SK-N-SH (cell line): ENCODE data around the gene PNKD. TPM values are rescaled to one million over a fixed set of nuclear protein-coding genes. Genes with fewer than 3 reads are reported as not detected.

ENCODE experiments used
- CTCF ChIA-PET: fragments of 300-600, 350-600 bp; formaldehyde crosslinking; extraction: SDS; loops from one replicate; lab custom pipeline; 2021; lab: Yijun Ruan, JAX
- POLR2A ChIA-PET: fragments of 350-600 bp; sonication (Branson Sonifier 250); formaldehyde crosslinking; extraction: SDS; loops from one replicate; lab custom pipeline; 2020; ENCODE audit warnings: antibody characterized with exemption, inconsistent platforms; lab: Yijun Ruan, JAX
- DNase-seq: peaks from one replicate; pipeline ENCODE4 v3.0.0; 2012
- H2AFZ ChIP-seq: fragments of 200-600 bp; sonication (generic); 2 replicates; pipeline ENCODE4 v1.8.1; 2016; ENCODE audit warnings: antibody characterized with exemption, mild to moderate bottlenecking, low read depth
- H3F3A ChIP-seq: fragments of 200-600 bp; sonication (generic); replicated peaks from 2 replicates; pipeline ENCODE3; 2016; ENCODE audit warnings: antibody characterized with exemption, mild to moderate bottlenecking; ENCODE audit not compliant: insufficient read depth
- H3K27ac ChIP-seq, 2 experiments: fragments of 200-500 bp in 1 of 2; fragments of 200-600 bp in 1 of 2; sonication (Bioruptor generic) in 1 of 2; sonication (generic), shearing (Covaris generic) in 1 of 2; 2 replicates each; pipeline versions ENCODE4 v1.5.1 to v1.6.1; 2014 to 2016; ENCODE audit warnings: low read depth in 2 of 2, inconsistent platforms in 1 of 2, low read length in 1 of 2, mild to moderate bottlenecking in 1 of 2, mixed read lengths in 1 of 2
- H3K27me3 ChIP-seq: fragments of 200-600 bp; sonication (generic), shearing (Covaris generic); 2 replicates; pipeline ENCODE4 v1.6.1; 2016; ENCODE audit warnings: mixed run types; ENCODE audit not compliant: insufficient read depth
- H3K36me3 ChIP-seq, 2 experiments: fragments of 200-500 bp in 1 of 2; fragments of 200-600 bp in 1 of 2; sonication (Bioruptor generic) in 1 of 2; sonication (generic) in 1 of 2; replicated peaks in 1 of 2; 2 replicates each; pipeline versions ENCODE3 to v1.5.1; 2014 to 2016; ENCODE audit warnings: low read length in 1 of 2, mild to moderate bottlenecking in 1 of 2; ENCODE audit not compliant: insufficient read depth in 2 of 2, control insufficient read depth in 1 of 2
- H3K4me1 ChIP-seq, 2 experiments: fragments of 200-500 bp in 1 of 2; fragments of 200-600 bp in 1 of 2; sonication (Bioruptor generic) in 1 of 2; sonication (generic), shearing (Covaris generic) in 1 of 2; 2 replicates each; pipeline versions ENCODE4 v1.5.1 to v1.6.1; 2014 to 2016; ENCODE audit warnings: low read depth in 1 of 2, low read length in 1 of 2, mixed run types in 1 of 2; ENCODE audit not compliant: insufficient read depth in 2 of 2, control insufficient read depth in 1 of 2
- H3K4me2 ChIP-seq: fragments of 200-600 bp; sonication (generic), shearing (Covaris generic); 2 replicates; pipeline ENCODE4 v1.6.1; 2017; ENCODE audit warnings: mixed run types
- H3K4me3 ChIP-seq, 2 experiments: fragments of 200-500 bp in 1 of 2; fragments of 200-600 bp in 1 of 2; sonication (Bioruptor generic) in 1 of 2; sonication (generic), shearing (Covaris generic) in 1 of 2; 2 replicates each; pipeline versions ENCODE4 v1.5.1 to v1.8.1; 2014 to 2016; ENCODE audit warnings: low read depth in 2 of 2, inconsistent platforms in 1 of 2, low read length in 1 of 2, mild to moderate bottlenecking in 1 of 2, mixed read lengths in 1 of 2, moderate library complexity in 1 of 2
- H3K79me2 ChIP-seq: fragments of 200-600 bp; sonication (generic); 2 replicates; pipeline ENCODE4 v1.8.1; 2017; ENCODE audit warnings: mild to moderate bottlenecking; ENCODE audit not compliant: insufficient read depth
- H3K9ac ChIP-seq: fragments of 200-600 bp; sonication (generic); 2 replicates; pipeline ENCODE4 v1.6.1; 2017; ENCODE audit warnings: mixed run types
- H3K9me2 ChIP-seq: fragments of 200-600 bp; sonication (generic); 2 replicates; pipeline ENCODE4 v1.6.1; 2017; ENCODE audit warnings: mixed run types
- H3K9me3 ChIP-seq: fragments of 200-600 bp; sonication (generic); 2 replicates; pipeline ENCODE4 v1.6.1; 2017; ENCODE audit warnings: mixed run types, mild to moderate bottlenecking, moderate library complexity
- H4K20me1 ChIP-seq: fragments of 200-600 bp; sonication (generic); 2 replicates; pipeline ENCODE4 v1.6.1; 2017; ENCODE audit warnings: mild to moderate bottlenecking, mixed run types; ENCODE audit not compliant: insufficient read depth
- GABPA ChIP-seq: IDR thresholded peaks from 2 replicates; pipeline ENCODE4 v1.4.0; 2012; ENCODE audit warnings: low read depth, mild to moderate bottlenecking
- JUND ChIP-seq: IDR thresholded peaks from 2 replicates; pipeline ENCODE4 v1.4.0; 2012
- MAX ChIP-seq: IDR thresholded peaks from 2 replicates; pipeline ENCODE4 v1.4.0; 2012; ENCODE audit warnings: low read depth
- MEF2A ChIP-seq: IDR thresholded peaks from 2 replicates; pipeline ENCODE4 v1.4.0; 2012; ENCODE audit warnings: low read depth, borderline replicate concordance
- PBX3 ChIP-seq: IDR thresholded peaks from 2 replicates; pipeline ENCODE4; 2012
- RCOR1 ChIP-seq: fragments of 150-350 bp; IDR thresholded peaks from 2 replicates; pipeline ENCODE4 v1.6.1; 2017; ENCODE audit warnings: antibody characterized with exemption, low read length
- REST ChIP-seq: IDR thresholded peaks from 2 replicates; pipeline ENCODE4 v1.6.1; 2012; ENCODE audit warnings: mild to moderate bottlenecking, low read depth, low read length, moderate library complexity
- RFX5 ChIP-seq: IDR thresholded peaks from 2 replicates; pipeline ENCODE4 v1.6.1; 2012; ENCODE audit warnings: mild to moderate bottlenecking, improper control_type of control experiment, low read length
- RXRA ChIP-seq: IDR thresholded peaks from 2 replicates; pipeline ENCODE4 v1.4.0; 2012; ENCODE audit warnings: low read depth, mild to moderate bottlenecking, borderline replicate concordance
- SIN3A ChIP-seq: IDR thresholded peaks from 2 replicates; pipeline ENCODE4 v1.6.1; 2012; ENCODE audit warnings: low read depth, mild to moderate bottlenecking, low read length, moderate library complexity, borderline replicate concordance
- TEAD4 ChIP-seq: IDR thresholded peaks from 2 replicates; pipeline ENCODE4 v1.4.0; 2012; ENCODE audit warnings: mild to moderate bottlenecking, borderline replicate concordance; ENCODE audit not compliant: insufficient read depth
- USF1 ChIP-seq: IDR thresholded peaks from 2 replicates; pipeline ENCODE4 v1.4.0; 2012; ENCODE audit warnings: low read depth, borderline replicate concordance
- WGBS: methylation state at CpG from one replicate; pipeline ENCODE4 v1.1.6; 2017; ENCODE audit warnings: low lambda C conversion rate; 5-methylcytosine and 5-hydroxymethylcytosine counted together
- polyA plus RNA-seq, 3 experiments: library from polyadenylated mRNA; depleted of rRNA; stranded (reverse); fragments of >200 nt; gene quantifications; 2 replicates each; pipeline ENCODE4 v1.2.3, GENCODE V29; 2012

PNKD gene
- polyA plus RNA-seq, 1 of the 3 experiments (the other 2 are of a cell fraction) = 101 TPM

GRCh38 chr2:218224186-218224585 is 46.1 kb upstream of the PNKD start:
- 83% methylated on average over 1 of the region's 1 CpG for WGBS
- Histone ChIP-seq H3K4me2 (no peak overlapping the region), H3K4me1 (peaks cover 15 to 41% of the 10 kb centered on the region in 2 experiments), H2AFZ (no peak overlapping the region), H3K27ac (peak overlapping the region in 1 of 2 experiments; percentile 1; a peak in 2 of 4 replicates), H3K9ac (no peak overlapping the region), H3K9me3 (no peaks in the 10 kb centered on the region), H3K4me3 (no peak overlapping the region), H3F3A (peaks cover 35% of the 10 kb centered on the region), H3K27me3 (no peaks in the 10 kb centered on the region), H4K20me1 (peaks cover 69% of the 10 kb centered on the region), H3K9me2 (no peaks in the 10 kb centered on the region), H3K36me3 (peaks cover 70 to 73% of the 10 kb centered on the region in 2 experiments), H3K79me2 (peaks cover 93% of the 10 kb centered on the region)
- ChIA-PET POLR2A (no interaction called here), CTCF (no interaction called here)
- TF ChIP-seq RFX5 (no peak), RCOR1 (no peak), TEAD4 (no peak), GABPA (no peak), SIN3A (no peak), USF1 (no peak), REST (no peak), JUND (no peak), MAX (no peak), PBX3 (no peak), RXRA (no peak)
- DNase-seq = no peak

- Histone ChIP-seq H3K79me2 (peaks cover 88% of the 10 kb centered on the region), H3K9me3 (no peaks in the 10 kb centered on the region), H3K27me3 (no peaks in the 10 kb centered on the region), H3K27ac (peak overlapping the region in 1 of 2 experiments; percentile 89; a peak in 2 of 4 replicates), H3K4me2 (no peak overlapping the region), H4K20me1 (peaks cover 41% of the 10 kb centered on the region), H3K9me2 (no peaks in the 10 kb centered on the region), H3K4me3 (no peak overlapping the region), H3K4me1 (peaks cover 0 to 36% of the 10 kb centered on the region in 2 experiments), H3F3A (peaks cover 45% of the 10 kb centered on the region), H3K9ac (no peak overlapping the region), H3K36me3 (peaks cover 69 to 76% of the 10 kb centered on the region in 2 experiments), H2AFZ (no peak overlapping the region)
- 92% methylated on average over 3 of the region's 3 CpGs for WGBS
- POLR2A ChIA-PET = no interaction called here
- CTCF ChIA-PET = interaction anchor here (1.1 to 1.5 kb wide), 2 partner anchors 31 to 45 kb away, joined by 3 read pairs; no protein-coding TSS in a partner anchor
- DNase-seq = no peak
- TF ChIP-seq MEF2A (no peak), PBX3 (no peak), TEAD4 (no peak)
Observed at GRCh38 chr2:218226903-218227302, 43.4 kb upstream of the PNKD start.
